ENCODE measurements around the gene ATP11A. TPM values are rescaled to one million over a fixed set of nuclear protein-coding genes. Genes with fewer than 3 reads are reported as not detected.

The ATP11A gene
- total RNA-seq, 5 donors from 2014 or later (not counting 1 experiment from before 2014, with no cell fraction given): 35.7 to 57.1 (median 48.5) TPM

DNA sequence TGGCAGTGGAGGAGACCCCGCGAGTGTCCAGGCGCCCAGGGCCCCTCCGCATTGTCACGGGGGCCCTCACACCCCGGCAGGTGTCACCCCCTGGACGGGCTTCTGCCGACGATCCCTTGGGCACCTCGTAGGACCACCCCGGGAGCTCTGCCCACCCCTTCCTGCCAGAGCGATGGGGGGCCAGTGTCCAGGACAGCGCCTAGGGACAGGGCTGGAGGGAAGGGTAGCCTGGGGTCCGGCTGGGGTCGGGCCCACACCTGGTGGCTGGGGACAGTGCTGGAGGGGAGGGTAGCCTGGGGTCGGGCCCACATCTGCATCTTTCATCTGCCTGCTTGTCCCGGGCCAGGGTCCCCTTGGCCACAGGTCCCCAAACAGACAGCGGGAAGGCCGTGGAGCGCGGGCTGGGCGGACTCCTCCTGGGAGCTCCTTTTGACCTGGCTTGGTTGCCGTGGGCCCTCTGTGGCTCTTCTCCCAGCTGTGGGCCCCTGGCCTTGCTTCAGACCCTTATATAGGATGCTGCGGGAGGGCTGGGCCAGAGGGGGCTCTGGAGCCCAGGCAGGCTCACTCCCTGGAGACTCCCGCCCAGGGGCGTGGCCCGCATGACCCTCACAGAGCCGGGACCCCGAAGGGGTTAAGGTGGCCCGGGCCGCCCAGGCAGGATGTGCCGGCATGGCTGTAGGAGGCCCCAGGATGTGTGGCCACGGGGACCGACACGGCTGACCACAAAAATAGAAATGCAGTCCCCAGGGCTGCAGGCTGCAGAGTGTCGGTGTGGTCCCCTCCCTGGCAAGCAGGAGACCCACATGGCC is 205.0 kb downstream of the ATP11A start:
- H3K27ac ChIP-seq (ENCODE audit: low read length): no peak overlapping the region
- 6% methylated on average over 33 of the region's 36 CpGs for WGBS (ENCODE audit: insufficient coverage)
- H3K27me3 ChIP-seq (replicated peaks in 1 of 2; ENCODE audit: control insufficient read depth in 2 of 2, extremely low read depth in 1 of 2, insufficient read depth in 2 of 2, low read length in 1 of 2): peaks cover 0 to 60% of the 10 kb centered on the region in 2 experiments
- H3K9me3 ChIP-seq: no peaks in the 10 kb centered on the region
- H3K4me3 Mint-ChIP-seq: peak overlapping the region; percentile 49 to 60 (median 60)
- H3K27ac Mint-ChIP-seq: no peak overlapping the region
- H3K9me3 Mint-ChIP-seq: no peaks in the 10 kb centered on the region
- peaks cover 3 to 22% of the 10 kb centered on the region in 2 experiments for H3K4me1 ChIP-seq (ENCODE audit: control insufficient read depth in 1 of 2, extremely low read depth in 1 of 2, insufficient read depth in 2 of 2, low read length in 2 of 2)
- CTCF ChIA-PET: no interaction called here
- peak overlapping the region; percentile 38 to 58 for H3K4me3 ChIP-seq (ENCODE audit: control insufficient read depth in 1 of 2, extremely low read depth in 1 of 2, low read length in 1 of 2)
- H3K4me1 Mint-ChIP-seq: peaks cover 7 to 14% (median 13%) of the 10 kb centered on the region in 3 donors
- POLR2A ChIA-PET: no interaction called here
- peak in 3 of 4 experiments; percentile 8 to 21 (median 18) for ATAC-seq (replicated peaks in 1 of 4)
- peaks cover 4 to 22% of the 10 kb centered on the region in 2 donors for H3K27me3 Mint-ChIP-seq
- H3K36me3 ChIP-seq (ENCODE audit: control insufficient read depth in 2 of 2, extremely low read depth in 1 of 2, insufficient read depth in 1 of 2, low read length in 1 of 2): no peaks in the 10 kb centered on the region
- no peaks in the 10 kb centered on the region for H3K36me3 Mint-ChIP-seq
- no peak for DNase-seq

DNA sequence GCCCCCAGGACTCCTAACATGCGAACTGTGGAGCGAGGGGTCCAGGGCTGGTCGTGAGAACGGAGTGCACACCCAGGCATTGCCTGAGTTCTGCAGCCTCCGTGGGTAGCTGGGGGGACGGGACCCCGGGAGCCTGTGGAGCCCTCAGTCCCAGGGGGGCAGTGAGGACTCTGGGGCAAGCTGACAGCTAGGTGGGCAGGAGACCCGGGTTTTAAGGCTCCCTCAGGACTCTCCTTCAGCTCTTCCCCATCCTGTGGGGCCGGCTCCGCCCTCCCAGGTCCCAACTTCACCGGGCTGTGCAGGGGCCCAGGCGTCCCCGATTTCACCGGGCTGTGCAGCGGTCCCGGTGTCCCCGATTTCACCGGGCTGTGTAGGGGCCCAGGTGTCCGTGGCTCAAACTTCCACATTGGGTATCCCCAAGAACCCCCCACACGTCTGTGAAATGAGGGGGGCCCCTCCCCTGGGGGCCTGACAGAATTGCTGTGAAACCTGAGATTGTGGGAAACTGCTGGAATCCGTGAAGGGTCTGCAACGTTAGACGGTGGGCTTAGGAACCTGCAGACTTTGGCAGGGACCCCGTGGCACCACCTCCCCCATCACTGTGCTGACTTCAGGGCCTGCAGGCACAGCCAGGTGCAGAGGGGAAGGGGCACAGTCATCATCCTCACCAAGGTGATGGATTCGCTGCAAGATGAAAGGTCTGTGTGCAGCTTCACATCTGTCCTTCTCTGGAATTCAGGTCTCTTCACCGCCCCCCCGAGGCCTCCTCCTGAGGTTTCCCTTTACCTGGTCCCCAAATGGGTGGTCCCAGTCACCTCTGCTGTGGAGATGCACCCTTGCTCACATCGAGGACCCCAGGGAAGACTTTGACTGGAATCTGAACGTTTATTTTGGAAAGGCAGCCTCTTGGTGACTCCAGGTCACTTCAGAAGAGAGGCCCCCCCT is 206.0 kb downstream of the ATP11A start:
- Mint-ChIP-seq H3K27ac (no peak overlapping the region), H3K4me3 (peak overlapping the region in 1 of 3 donors; percentile 60), H3K9me3 (no peaks in the 10 kb centered on the region), H3K4me1 (peaks cover 7 to 14% (median 13%) of the 10 kb centered on the region in 3 donors), H3K36me3 (no peaks in the 10 kb centered on the region), H3K27me3 (peaks cover 4 to 31% of the 10 kb centered on the region in 2 donors)
- H3K9me3 ChIP-seq: no peaks in the 10 kb centered on the region
- ChIA-PET CTCF (no interaction called here), POLR2A (no interaction called here)
- H3K36me3 ChIP-seq (ENCODE audit: control insufficient read depth in 2 of 2, extremely low read depth in 1 of 2, insufficient read depth in 1 of 2, low read length in 1 of 2): no peaks in the 10 kb centered on the region
- no peak for DNase-seq
- WGBS (ENCODE audit: insufficient coverage): 42% methylated on average over 17 of the region's 29 CpGs
- H3K4me3 ChIP-seq (ENCODE audit: control insufficient read depth in 1 of 2, extremely low read depth in 1 of 2, low read length in 1 of 2): no peak overlapping the region
- H3K4me1 ChIP-seq (ENCODE audit: control insufficient read depth in 1 of 2, extremely low read depth in 1 of 2, insufficient read depth in 2 of 2, low read length in 2 of 2): peaks cover 3 to 22% of the 10 kb centered on the region in 2 experiments
- H3K27ac ChIP-seq (ENCODE audit: low read length): no peak overlapping the region
- no peak for ATAC-seq (replicated peaks in 1 of 4)
- H3K27me3 ChIP-seq (replicated peaks in 1 of 2; ENCODE audit: control insufficient read depth in 2 of 2, extremely low read depth in 1 of 2, insufficient read depth in 2 of 2, low read length in 1 of 2): peaks cover 0 to 68% of the 10 kb centered on the region in 2 experiments

DNA sequence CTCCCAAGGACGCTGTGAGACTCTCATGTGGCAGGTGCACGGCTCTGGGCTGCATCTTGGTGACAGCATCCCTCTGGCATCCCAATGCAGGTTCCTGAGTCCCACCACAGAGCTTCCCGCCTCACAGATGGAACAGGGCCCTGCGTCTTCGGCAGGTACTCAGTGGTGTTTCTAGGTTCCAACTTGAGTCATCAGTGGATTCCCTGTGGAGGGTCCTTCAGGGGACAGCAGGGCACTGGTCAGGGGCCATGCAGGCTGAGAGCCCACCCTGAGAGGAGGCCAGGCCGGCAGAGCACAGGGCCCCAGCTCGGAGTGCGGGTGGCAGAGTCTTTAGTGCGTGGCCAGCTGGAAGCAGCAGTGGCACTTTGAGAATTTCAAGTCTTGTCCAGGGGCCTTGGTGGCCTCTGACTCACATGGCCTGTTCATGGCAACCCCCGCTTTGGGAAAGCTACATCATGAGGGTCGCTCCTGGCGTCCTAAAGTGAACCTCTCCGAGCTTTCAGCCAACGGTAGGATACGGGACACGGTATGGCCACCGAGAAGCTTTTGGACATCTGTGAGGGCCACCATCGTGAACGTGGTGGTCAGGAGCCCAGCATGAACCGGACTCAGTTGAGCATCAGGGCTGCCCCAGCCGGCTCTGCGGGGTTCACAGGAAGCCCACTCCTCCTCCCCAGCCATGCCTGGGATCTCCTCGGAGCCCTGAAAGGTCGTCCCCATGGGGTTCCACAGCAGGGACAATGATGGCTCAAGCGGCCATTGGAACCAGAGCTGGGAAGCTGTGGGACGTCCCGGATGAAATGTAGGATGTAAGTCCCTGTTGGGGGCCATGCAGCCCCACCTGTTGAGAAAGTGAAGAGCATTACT is 207.1 kb downstream of the ATP11A start:
- peak overlapping the region in 1 of 3 donors; percentile 60 for H3K4me3 Mint-ChIP-seq

DNA sequence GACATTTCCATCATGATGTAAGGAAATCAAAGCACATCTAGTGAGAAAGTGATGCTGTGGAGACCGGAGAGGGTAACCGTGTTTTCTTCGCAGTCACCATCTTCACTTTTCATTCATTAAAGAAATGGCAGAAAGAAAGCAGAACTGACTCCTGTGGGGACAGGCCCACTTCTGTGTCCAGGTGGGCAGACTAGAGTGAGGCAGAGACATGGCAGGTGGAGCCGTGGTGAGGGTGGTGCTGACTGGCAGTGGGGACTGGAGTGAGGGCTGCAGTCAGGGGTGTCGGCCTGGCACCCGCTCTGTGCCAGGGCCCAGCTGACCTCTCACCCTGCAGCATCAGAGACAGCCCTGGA is 207.7 kb downstream of the ATP11A start:
- no peaks in the 10 kb centered on the region for H3K36me3 ChIP-seq (ENCODE audit: control insufficient read depth in 2 of 2, extremely low read depth in 1 of 2, insufficient read depth in 1 of 2, low read length in 1 of 2)
- 83% methylated on average over 2 of the region's 6 CpGs for WGBS (ENCODE audit: insufficient coverage)
- peaks cover 0 to 70% of the 10 kb centered on the region in 2 experiments for H3K27me3 ChIP-seq (replicated peaks in 1 of 2; ENCODE audit: control insufficient read depth in 2 of 2, extremely low read depth in 1 of 2, insufficient read depth in 2 of 2, low read length in 1 of 2)
- no peaks in the 10 kb centered on the region for H3K9me3 ChIP-seq
- Mint-ChIP-seq H3K4me3 (no peak overlapping the region), H3K36me3 (no peaks in the 10 kb centered on the region), H3K27me3 (peaks cover 4 to 31% of the 10 kb centered on the region in 2 donors), H3K9me3 (no peaks in the 10 kb centered on the region), H3K27ac (no peak overlapping the region), H3K4me1 (peaks cover 7 to 14% (median 13%) of the 10 kb centered on the region in 3 donors)
- ChIA-PET CTCF (no interaction called here), POLR2A (no interaction called here)
- no peak overlapping the region for H3K4me3 ChIP-seq (ENCODE audit: control insufficient read depth in 1 of 2, extremely low read depth in 1 of 2, low read length in 1 of 2)
- ATAC-seq (replicated peaks in 1 of 4): no peak
- DNase-seq: no peak
- H3K4me1 ChIP-seq (ENCODE audit: control insufficient read depth in 1 of 2, extremely low read depth in 1 of 2, insufficient read depth in 2 of 2, low read length in 2 of 2): peaks cover 3 to 22% of the 10 kb centered on the region in 2 experiments
- no peak overlapping the region for H3K27ac ChIP-seq (ENCODE audit: low read length)

More for the DNA sequence above, 207.1 kb downstream of the ATP11A start:
- Mint-ChIP-seq H3K27ac (no peak overlapping the region), H3K36me3 (no peaks in the 10 kb centered on the region), H3K27me3 (peaks cover 4 to 31% of the 10 kb centered on the region in 2 donors), H3K4me1 (peaks cover 7 to 14% (median 13%) of the 10 kb centered on the region in 3 donors), H3K9me3 (no peaks in the 10 kb centered on the region)
- CTCF ChIA-PET: no interaction called here
- no peak overlapping the region for H3K4me3 ChIP-seq (ENCODE audit: control insufficient read depth in 1 of 2, extremely low read depth in 1 of 2, low read length in 1 of 2)
- ATAC-seq (replicated peaks in 1 of 4): no peak
- 91% methylated on average over 21 of the region's 27 CpGs for WGBS (ENCODE audit: insufficient coverage)
- DNase-seq: no peak
- no peaks in the 10 kb centered on the region for H3K36me3 ChIP-seq (ENCODE audit: control insufficient read depth in 2 of 2, extremely low read depth in 1 of 2, insufficient read depth in 1 of 2, low read length in 1 of 2)
- H3K9me3 ChIP-seq: no peaks in the 10 kb centered on the region
- peaks cover 0 to 71% of the 10 kb centered on the region in 2 experiments for H3K27me3 ChIP-seq (replicated peaks in 1 of 2; ENCODE audit: control insufficient read depth in 2 of 2, extremely low read depth in 1 of 2, insufficient read depth in 2 of 2, low read length in 1 of 2)
- H3K4me1 ChIP-seq (ENCODE audit: control insufficient read depth in 1 of 2, extremely low read depth in 1 of 2, insufficient read depth in 2 of 2, low read length in 2 of 2): peaks cover 3 to 22% of the 10 kb centered on the region in 2 experiments
- no peak overlapping the region for H3K27ac ChIP-seq (ENCODE audit: low read length)
- POLR2A ChIA-PET: no interaction called here

DNA sequence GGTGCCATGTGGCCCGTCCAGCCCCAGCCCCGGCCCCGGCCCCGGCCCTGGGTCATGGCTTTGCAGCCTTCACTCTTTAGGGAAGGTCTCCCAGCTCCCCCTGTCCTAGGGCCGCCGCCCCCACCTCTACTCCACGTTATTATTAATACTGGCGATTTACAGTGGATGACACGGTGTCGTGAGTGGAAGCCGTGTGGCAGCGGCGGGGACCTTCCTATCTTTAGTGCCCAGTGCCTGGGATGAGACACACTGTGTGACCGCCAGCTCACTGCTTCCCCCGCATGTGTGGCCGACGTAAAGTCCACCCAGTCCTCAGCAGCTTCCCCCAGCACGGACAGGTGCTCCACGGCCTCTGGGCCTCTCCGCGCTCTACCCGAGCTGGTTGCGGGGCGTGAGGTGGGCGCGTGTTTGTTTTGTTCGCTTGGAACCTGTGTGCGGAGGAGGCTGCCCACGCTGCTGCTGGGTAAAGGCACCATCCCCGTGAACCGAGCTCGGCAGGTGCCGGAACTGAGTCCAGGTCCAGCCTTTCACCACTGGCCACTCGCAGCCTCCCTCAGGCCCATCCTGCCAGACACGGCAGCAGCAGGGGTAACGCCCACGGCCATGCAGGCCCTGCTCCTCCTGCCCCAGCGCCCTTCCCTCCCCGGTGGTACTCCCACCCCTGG is 208.2 kb downstream of the ATP11A start:
- POLR2A ChIA-PET: no interaction called here
- no peak overlapping the region for H3K4me3 Mint-ChIP-seq
- peaks cover 2 to 10% (median 9%) of the 10 kb centered on the region in 3 donors for H3K4me1 Mint-ChIP-seq
- peaks cover 0 to 70% of the 10 kb centered on the region in 2 experiments for H3K27me3 ChIP-seq (replicated peaks in 1 of 2; ENCODE audit: control insufficient read depth in 2 of 2, extremely low read depth in 1 of 2, insufficient read depth in 2 of 2, low read length in 1 of 2)
- H3K4me1 ChIP-seq (ENCODE audit: control insufficient read depth in 1 of 2, extremely low read depth in 1 of 2, insufficient read depth in 2 of 2, low read length in 2 of 2): peaks cover 3 to 22% of the 10 kb centered on the region in 2 experiments
- no peak overlapping the region for H3K27ac Mint-ChIP-seq
- no peak overlapping the region for H3K27ac ChIP-seq (ENCODE audit: low read length)
- no peaks in the 10 kb centered on the region for H3K9me3 ChIP-seq
- no peaks in the 10 kb centered on the region for H3K36me3 Mint-ChIP-seq
- no peak for DNase-seq
- ATAC-seq (replicated peaks in 1 of 4): no peak
- no peak overlapping the region for H3K4me3 ChIP-seq (ENCODE audit: control insufficient read depth in 1 of 2, extremely low read depth in 1 of 2, low read length in 1 of 2)
- H3K27me3 Mint-ChIP-seq: peaks cover 4 to 26% of the 10 kb centered on the region in 2 donors
- H3K9me3 Mint-ChIP-seq: no peaks in the 10 kb centered on the region
- no peaks in the 10 kb centered on the region for H3K36me3 ChIP-seq (ENCODE audit: control insufficient read depth in 2 of 2, extremely low read depth in 1 of 2, insufficient read depth in 1 of 2, low read length in 1 of 2)
- 82% methylated on average over 36 of the region's 39 CpGs for WGBS (ENCODE audit: insufficient coverage)
- CTCF ChIA-PET: no interaction called here

All from T-cell (primary cell).